ENCODE results near the gene MEIS1. TPM values are rescaled to one million over a fixed set of nuclear protein-coding genes. Genes with fewer than 3 reads are reported as not detected.

The MEIS1 gene
- total and polyA plus RNA-seq, 2 experiments from 2014 or later: 19.1 to 44.4 TPM

GRCh38 chr2:66547887-66548286, 113.0 kb downstream of the MEIS1 start:
- WGBS, 2 experiments (ENCODE audit: low coverage in 1 of 2, low lambda C conversion rate in 2 of 2, missing lambda C conversion rate in 2 of 2): 28 to 31% methylated on average over 2 of the region's 2 CpGs
- Histone ChIP-seq H2AFZ (no peak overlapping the region), H4K20me1 (ENCODE audit: insufficient read depth) (no peaks in the 10 kb centered on the region), H3K4me1 (ENCODE audit: insufficient read depth) (peaks cover 5% of the 10 kb centered on the region; the same call in 1 of the 2 replicates), H3K36me3 (ENCODE audit: low read depth) (peaks cover 11% of the 10 kb centered on the region), H3K79me2 (ENCODE audit: insufficient read depth) (peaks cover 76% of the 10 kb centered on the region), H3K4me3 (no peak overlapping the region), H3F3A (ENCODE audit: insufficient read depth) (no peaks in the 10 kb centered on the region), H3K27ac (no peak overlapping the region), H3K4me2 (ENCODE audit: unreplicated experiment) (no peak overlapping the region), H3K27me3 (replicated peaks; ENCODE audit: insufficient read depth) (no peaks in the 10 kb centered on the region), H3K9ac (no peak overlapping the region), H3K9me3 (ENCODE audit: low read depth) (no peaks in the 10 kb centered on the region), H3K9me2 (ENCODE audit: insufficient read depth) (no peaks in the 10 kb centered on the region)
- TF ChIP-seq EZH2 (IDR thresholded peaks at IDR 0.05; ENCODE audit: insufficient read depth, poor library complexity, severe bottlenecking) (no peak), EZH2phosphoT487 (IDR thresholded peaks at IDR 0.05; ENCODE audit: insufficient read depth, low read depth) (no peak)
- DNase-seq: no peak
- in situ Hi-C loops (cut with MboI): no loop called here

GRCh38 chr2:66548422-66548821, 113.5 kb downstream of the MEIS1 start:
- Histone ChIP-seq H3K4me1 (ENCODE audit: insufficient read depth) (peaks cover 5% of the 10 kb centered on the region; the same call in 1 of the 2 replicates), H2AFZ (no peak overlapping the region), H3F3A (ENCODE audit: insufficient read depth) (no peaks in the 10 kb centered on the region), H4K20me1 (ENCODE audit: insufficient read depth) (no peaks in the 10 kb centered on the region), H3K9me2 (ENCODE audit: insufficient read depth) (no peaks in the 10 kb centered on the region), H3K27ac (no peak overlapping the region), H3K36me3 (ENCODE audit: low read depth) (peaks cover 11% of the 10 kb centered on the region), H3K9me3 (ENCODE audit: low read depth) (no peaks in the 10 kb centered on the region), H3K9ac (no peak overlapping the region), H3K4me3 (no peak overlapping the region), H3K4me2 (ENCODE audit: unreplicated experiment) (no peak overlapping the region), H3K27me3 (replicated peaks; ENCODE audit: insufficient read depth) (no peaks in the 10 kb centered on the region), H3K79me2 (ENCODE audit: insufficient read depth) (peaks cover 74% of the 10 kb centered on the region)
- in situ Hi-C loops (cut with MboI): no loop called here
- WGBS, 2 experiments (ENCODE audit: low coverage in 1 of 2, low lambda C conversion rate in 2 of 2, missing lambda C conversion rate in 2 of 2): 94 to 96% methylated on average over 3 of the region's 3 CpGs
- TF ChIP-seq EZH2 (IDR thresholded peaks at IDR 0.05; ENCODE audit: insufficient read depth, poor library complexity, severe bottlenecking) (no peak), EZH2phosphoT487 (IDR thresholded peaks at IDR 0.05; ENCODE audit: insufficient read depth, low read depth) (no peak)
- DNase-seq: no peak

- TF ChIP-seq EZH2 (IDR thresholded peaks at IDR 0.05; ENCODE audit: insufficient read depth, poor library complexity, severe bottlenecking) (no peak), EZH2phosphoT487 (IDR thresholded peaks at IDR 0.05; ENCODE audit: insufficient read depth, low read depth) (no peak)
- Histone ChIP-seq H2AFZ (no peak overlapping the region), H3K9me2 (ENCODE audit: insufficient read depth) (no peaks in the 10 kb centered on the region), H3K36me3 (ENCODE audit: low read depth) (peaks cover 11% of the 10 kb centered on the region), H4K20me1 (ENCODE audit: insufficient read depth) (no peaks in the 10 kb centered on the region), H3K27me3 (replicated peaks; ENCODE audit: insufficient read depth) (no peaks in the 10 kb centered on the region), H3F3A (ENCODE audit: insufficient read depth) (peaks cover 6% of the 10 kb centered on the region), H3K27ac (no peak overlapping the region), H3K4me1 (ENCODE audit: insufficient read depth) (peaks cover 14% of the 10 kb centered on the region), H3K4me2 (ENCODE audit: unreplicated experiment) (no peak overlapping the region), H3K4me3 (no peak overlapping the region), H3K79me2 (ENCODE audit: insufficient read depth) (peaks cover 54% of the 10 kb centered on the region), H3K9ac (no peak overlapping the region), H3K9me3 (ENCODE audit: low read depth) (no peaks in the 10 kb centered on the region)
- WGBS, 2 experiments (ENCODE audit: low coverage in 1 of 2, low lambda C conversion rate in 2 of 2, missing lambda C conversion rate in 2 of 2): 58 to 69% methylated on average over 1 of the region's 1 CpG
- in situ Hi-C loops (cut with MboI): no loop called here
- DNase-seq: no peak
Observed at GRCh38 chr2:66550826-66551225, 115.9 kb downstream of the MEIS1 start.

- no peak overlapping the region for H3K4me3 ChIP-seq
- peaks cover 6% of the 10 kb centered on the region for H3F3A ChIP-seq (ENCODE audit: insufficient read depth)
- no peak overlapping the region for H3K4me2 ChIP-seq (ENCODE audit: unreplicated experiment)
- H3K9me2 ChIP-seq (ENCODE audit: insufficient read depth): no peaks in the 10 kb centered on the region
- H4K20me1 ChIP-seq (ENCODE audit: insufficient read depth): no peaks in the 10 kb centered on the region
- no peak overlapping the region for H3K9ac ChIP-seq
- H3K27ac ChIP-seq: no peak overlapping the region
- no peaks in the 10 kb centered on the region for H3K27me3 ChIP-seq (replicated peaks; ENCODE audit: insufficient read depth)
- H3K9me3 ChIP-seq (ENCODE audit: low read depth): no peaks in the 10 kb centered on the region
- TF ChIP-seq EZH2 (IDR thresholded peaks at IDR 0.05; ENCODE audit: insufficient read depth, poor library complexity, severe bottlenecking) (no peak), EZH2phosphoT487 (IDR thresholded peaks at IDR 0.05; ENCODE audit: insufficient read depth, low read depth) (no peak)
- no peak for DNase-seq
- H3K36me3 ChIP-seq (ENCODE audit: low read depth): peaks cover 11% of the 10 kb centered on the region
- H3K79me2 ChIP-seq (ENCODE audit: insufficient read depth): peaks cover 49% of the 10 kb centered on the region
- peaks cover 16% of the 10 kb centered on the region for H3K4me1 ChIP-seq (ENCODE audit: insufficient read depth)
- 94% methylated on average over 4 of the region's 4 CpGs for WGBS, 2 experiments (ENCODE audit: low coverage in 1 of 2, low lambda C conversion rate in 2 of 2, missing lambda C conversion rate in 2 of 2)
- H2AFZ ChIP-seq: no peak overlapping the region
- in situ Hi-C loops (cut with MboI): no loop called here
Observed at GRCh38 chr2:66553370-66553769, 118.4 kb downstream of the MEIS1 start.

- H3K4me1 ChIP-seq (ENCODE audit: insufficient read depth): peaks cover 16% of the 10 kb centered on the region
- no peaks in the 10 kb centered on the region for H4K20me1 ChIP-seq (ENCODE audit: insufficient read depth)
- TF ChIP-seq EZH2phosphoT487 (IDR thresholded peaks at IDR 0.05; ENCODE audit: insufficient read depth, low read depth) (no peak), EZH2 (IDR thresholded peaks at IDR 0.05; ENCODE audit: insufficient read depth, poor library complexity, severe bottlenecking) (no peak)
- H2AFZ ChIP-seq: peak overlapping the region; percentile 68
- no peaks in the 10 kb centered on the region for H3K9me2 ChIP-seq (ENCODE audit: insufficient read depth)
- in situ Hi-C loops (cut with MboI): no loop called here
- peak overlapping the region; percentile 21; the same call in 1 of the 2 replicates for H3K9ac ChIP-seq
- no peaks in the 10 kb centered on the region for H3K27me3 ChIP-seq (replicated peaks; ENCODE audit: insufficient read depth)
- 9 to 13% methylated on average over 3 to 4 of the region's 4 CpGs for WGBS, 2 experiments (ENCODE audit: low coverage in 1 of 2, low lambda C conversion rate in 2 of 2, missing lambda C conversion rate in 2 of 2)
- H3K27ac ChIP-seq: peak overlapping the region; percentile 13
- H3K9me3 ChIP-seq (ENCODE audit: low read depth): no peaks in the 10 kb centered on the region
- H3K4me2 ChIP-seq (ENCODE audit: unreplicated experiment): peak overlapping the region; percentile 58
- no peak for DNase-seq
- peaks cover 1% of the 10 kb centered on the region for H3K36me3 ChIP-seq (ENCODE audit: low read depth)
- peak overlapping the region; percentile 40; the same call in 1 of the 2 replicates for H3K4me3 ChIP-seq
- H3F3A ChIP-seq (ENCODE audit: insufficient read depth): peaks cover 6% of the 10 kb centered on the region
- peaks cover 50% of the 10 kb centered on the region for H3K79me2 ChIP-seq (ENCODE audit: insufficient read depth)
Observed at GRCh38 chr2:66555091-66555490, 120.2 kb downstream of the MEIS1 start.

Measured in GM23248 (cell line).